Subcutaneous adipose tissue (tissue), 4 donors: ENCODE measurements around the gene STXBP5. TPM values are rescaled to one million over a fixed set of nuclear protein-coding genes. Genes with fewer than 3 reads are reported as not detected.

Experiments
- small RNA-seq: library from RNA; depleted of rRNA; stranded (forward); fragments of <200 nt; gene quantifications from one replicate; pipeline ENCODE3, GENCODE V24; 2016
- total RNA-seq, 4 donors: library from RNA; depleted of rRNA; stranded (reverse); fragments of >200 nt; gene quantifications; one replicate each; pipeline ENCODE4 v1.1.0, GENCODE V29; 2016
- TF ChIP-seq, protein P1 (sequence below): fragments of 450-650 bp; IDR thresholded peaks from one replicate; pipeline ENCODE4 v1.5.1; 2016; ENCODE audit warnings: low read depth, mild to moderate bottlenecking, control low read depth, antibody characterized with exemption, moderate library complexity

Gene STXBP5
- total RNA-seq, 4 donors from 2014 or later: 21.3 to 31.3 (median 25.7) TPM

DNA sequence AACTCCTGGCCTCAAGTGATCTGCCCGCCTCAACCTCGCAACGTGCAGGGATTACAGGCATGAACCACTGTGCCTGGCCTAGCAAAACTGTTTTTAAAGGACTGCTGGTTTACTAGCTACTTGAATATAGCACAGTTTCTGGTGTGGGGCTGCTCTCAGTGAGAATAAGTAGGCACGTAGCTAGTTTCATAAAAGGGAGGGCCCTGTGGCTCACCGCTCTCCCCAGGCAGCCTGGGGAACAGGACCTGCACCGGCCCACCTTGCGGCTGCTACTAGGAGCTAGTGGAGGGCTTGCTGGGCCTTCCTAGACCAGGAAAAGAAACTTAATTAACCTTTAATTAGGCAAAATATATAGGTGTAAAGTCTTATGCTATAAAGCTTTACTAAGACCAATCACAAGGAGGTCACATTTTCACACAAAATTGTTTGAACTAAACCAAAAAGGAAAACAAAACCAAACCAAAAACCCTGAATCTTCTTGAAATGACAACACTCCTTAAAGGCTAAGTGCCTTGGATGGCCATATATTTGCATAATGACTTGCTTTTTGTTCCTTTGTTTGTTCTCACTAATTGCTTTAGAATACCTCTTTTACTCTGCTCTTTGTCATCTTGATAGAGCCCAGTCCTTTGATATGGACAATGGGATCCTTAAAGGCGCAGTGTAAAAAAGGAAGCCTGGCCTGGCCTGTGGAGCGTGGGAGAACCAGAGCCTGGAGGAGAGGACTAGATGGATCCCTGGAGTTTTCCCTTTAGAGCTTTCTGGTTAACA lies 234.7 kb downstream of the STXBP5 start:
- TF ChIP-seq, protein P1, sequence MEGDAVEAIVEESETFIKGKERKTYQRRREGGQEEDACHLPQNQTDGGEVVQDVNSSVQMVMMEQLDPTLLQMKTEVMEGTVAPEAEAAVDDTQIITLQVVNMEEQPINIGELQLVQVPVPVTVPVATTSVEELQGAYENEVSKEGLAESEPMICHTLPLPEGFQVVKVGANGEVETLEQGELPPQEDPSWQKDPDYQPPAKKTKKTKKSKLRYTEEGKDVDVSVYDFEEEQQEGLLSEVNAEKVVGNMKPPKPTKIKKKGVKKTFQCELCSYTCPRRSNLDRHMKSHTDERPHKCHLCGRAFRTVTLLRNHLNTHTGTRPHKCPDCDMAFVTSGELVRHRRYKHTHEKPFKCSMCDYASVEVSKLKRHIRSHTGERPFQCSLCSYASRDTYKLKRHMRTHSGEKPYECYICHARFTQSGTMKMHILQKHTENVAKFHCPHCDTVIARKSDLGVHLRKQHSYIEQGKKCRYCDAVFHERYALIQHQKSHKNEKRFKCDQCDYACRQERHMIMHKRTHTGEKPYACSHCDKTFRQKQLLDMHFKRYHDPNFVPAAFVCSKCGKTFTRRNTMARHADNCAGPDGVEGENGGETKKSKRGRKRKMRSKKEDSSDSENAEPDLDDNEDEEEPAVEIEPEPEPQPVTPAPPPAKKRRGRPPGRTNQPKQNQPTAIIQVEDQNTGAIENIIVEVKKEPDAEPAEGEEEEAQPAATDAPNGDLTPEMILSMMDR: no peak

Small RNAs within 50 kb of the gene (small RNA-seq; reads per million reads assigned to genes)
- gene AL355365.1: not detected
